WTC11 (cell line): ENCODE data around the gene GABRB1. TPM values are rescaled to one million over a fixed set of nuclear protein-coding genes. Genes with fewer than 3 reads are reported as not detected.

Experiments
- ATAC-seq: fragments of 200-7000 bp; cut with Tn5 transposase; 2 replicates; pipeline ENCODE4 v1.10.0; 2021; ENCODE audit warnings: mild to moderate bottlenecking, moderate library complexity
- CTCF ChIA-PET: fragments of 300-600 bp; sonication (Branson Sonifier 250); formaldehyde crosslinking; loops from one replicate; lab custom pipeline; 2021; ENCODE audit warnings: antibody characterized with exemption; lab: Charles Lee
- POLR2A ChIA-PET: fragments of 350-600 bp; sonication (Branson Sonifier 250); formaldehyde crosslinking; loops from one replicate; lab custom pipeline; 2021; ENCODE audit warnings: antibody characterized with exemption; lab: Charles Lee
- DNase-seq: peaks from one replicate; pipeline ENCODE4 v3.0.0; 2021; ENCODE audit warnings: low spot score
- H3K27ac Mint-ChIP-seq: 2 replicates; pipeline ENCODE4 v1.8.0; 2021; ENCODE audit warnings: mixed read lengths
- H3K27me3 Mint-ChIP-seq: 2 replicates; pipeline ENCODE4 v1.8.0; 2021; ENCODE audit warnings: low read depth, mild to moderate bottlenecking, moderate library complexity, mixed read lengths
- H3K36me3 Mint-ChIP-seq: 2 replicates; pipeline ENCODE4 v1.8.0; 2021; ENCODE audit warnings: mixed read lengths
- H3K4me1 Mint-ChIP-seq: 2 replicates; pipeline ENCODE4 v1.8.0; 2022; ENCODE audit warnings: mixed read lengths
- H3K4me3 Mint-ChIP-seq: 2 replicates; pipeline ENCODE4 v1.8.0; 2021; ENCODE audit warnings: mild to moderate bottlenecking, moderate library complexity, mixed read lengths
- H3K9me3 Mint-ChIP-seq: 2 replicates; pipeline ENCODE4 v1.8.0; 2021; ENCODE audit warnings: mixed read lengths
- CBFB ChIP-seq: sonication (generic); formaldehyde crosslinking; IDR thresholded peaks from 2 replicates; pipeline ENCODE4 v1.8.1; 2022; ENCODE audit warnings: mild to moderate bottlenecking, low read depth, missing genetic modification reagents
- E2F4 ChIP-seq: sonication (generic); formaldehyde crosslinking; IDR thresholded peaks from 2 replicates; pipeline ENCODE4 v1.8.1; 2022; ENCODE audit warnings: low read depth, mild to moderate bottlenecking, moderate library complexity, missing genetic modification reagents, borderline replicate concordance
- ESRRA ChIP-seq: sonication (generic); formaldehyde crosslinking; IDR thresholded peaks from 2 replicates; pipeline ENCODE4 v1.8.1; 2022; ENCODE audit warnings: mild to moderate bottlenecking, missing genetic modification reagents, borderline replicate concordance
- FOXJ3 ChIP-seq: sonication (generic); formaldehyde crosslinking; IDR thresholded peaks from 2 replicates; pipeline ENCODE4 v1.9.0; 2021; ENCODE audit warnings: missing genetic modification reagents, mild to moderate bottlenecking, borderline replicate concordance
- FOXP1 ChIP-seq: sonication (generic); formaldehyde crosslinking; IDR thresholded peaks from 2 replicates; pipeline ENCODE4 v1.8.0; 2022; ENCODE audit warnings: missing genetic modification reagents, mild to moderate bottlenecking, moderate library complexity, borderline replicate concordance
- GABPB1 ChIP-seq: sonication (generic); formaldehyde crosslinking; IDR thresholded peaks from 2 replicates; pipeline ENCODE4 v1.8.1; 2023; ENCODE audit warnings: mild to moderate bottlenecking, missing genetic modification reagents
- HMGA2 ChIP-seq: fragments of 250-450 bp; sonication (Bioruptor Pico); IDR thresholded peaks from 2 replicates; pipeline ENCODE4 v1.4.0; 2021; ENCODE audit warnings: mild to moderate bottlenecking, moderate library complexity
- MXD4 ChIP-seq: fragments of 250-450 bp; sonication (Bioruptor Pico); IDR thresholded peaks from 2 replicates; pipeline ENCODE4 v1.8.0; 2021; ENCODE audit warnings: mild to moderate bottlenecking, moderate library complexity, borderline replicate concordance
- NFATC4 ChIP-seq: fragments of 250-450 bp; sonication (Bioruptor Pico); IDR thresholded peaks from 2 replicates; pipeline ENCODE4 v1.9.0; 2021; ENCODE audit warnings: mild to moderate bottlenecking
- NFE2L1 ChIP-seq: sonication (generic); formaldehyde crosslinking; IDR thresholded peaks from 2 replicates; pipeline ENCODE4 v1.8.1; 2023; ENCODE audit warnings: missing genetic modification reagents
- OVOL2 ChIP-seq: fragments of 250-450 bp; sonication (Bioruptor Pico); IDR thresholded peaks from 2 replicates; pipeline ENCODE4 v1.9.0; 2021; ENCODE audit warnings: mild to moderate bottlenecking, borderline replicate concordance
- PRRX2 ChIP-seq: fragments of 250-450 bp; sonication (Bioruptor Pico); IDR thresholded peaks from 2 replicates; pipeline ENCODE4 v1.8.0; 2021; ENCODE audit warnings: mild to moderate bottlenecking
- RELA ChIP-seq: sonication (generic); formaldehyde crosslinking; IDR thresholded peaks from 2 replicates; pipeline ENCODE4 v1.8.1; 2022; ENCODE audit warnings: missing genetic modification reagents, mild to moderate bottlenecking, borderline replicate concordance
- ZNF416 ChIP-seq: fragments of 250-450 bp; sonication (Bioruptor Pico); IDR thresholded peaks from 2 replicates; pipeline ENCODE4 v1.9.0; 2021; ENCODE audit warnings: mild to moderate bottlenecking, inconsistent platforms
- total RNA-seq: library from RNA; stranded (reverse); gene quantifications from 3 replicates; pipeline ENCODE4 v1.2.3, GENCODE V29; 2021
- TF ChIP-seq, protein P1 (sequence below): sonication (generic); formaldehyde crosslinking; IDR thresholded peaks from 2 replicates; pipeline ENCODE4 v1.8.0; 2022; ENCODE audit warnings: mild to moderate bottlenecking, missing genetic modification reagents
- TF ChIP-seq, protein P2 (sequence below): sonication (generic); formaldehyde crosslinking; IDR thresholded peaks from 2 replicates; pipeline ENCODE4 v1.8.1; 2023; ENCODE audit warnings: mild to moderate bottlenecking, moderate library complexity, missing genetic modification reagents
- TF ChIP-seq, protein P3 (sequence below): sonication (generic); formaldehyde crosslinking; IDR thresholded peaks from 2 replicates; pipeline ENCODE4 v1.8.1; 2023; ENCODE audit warnings: mild to moderate bottlenecking, missing genetic modification reagents
- TF ChIP-seq, protein P4 (sequence below): sonication (generic); formaldehyde crosslinking; IDR thresholded peaks from 2 replicates; pipeline ENCODE4 v1.8.1; 2022; ENCODE audit warnings: mild to moderate bottlenecking, missing genetic modification reagents, moderate library complexity, borderline replicate concordance

GABRB1 gene
- total RNA-seq, 1 experiment from 2014 or later: 0.66 TPM

DNA sequence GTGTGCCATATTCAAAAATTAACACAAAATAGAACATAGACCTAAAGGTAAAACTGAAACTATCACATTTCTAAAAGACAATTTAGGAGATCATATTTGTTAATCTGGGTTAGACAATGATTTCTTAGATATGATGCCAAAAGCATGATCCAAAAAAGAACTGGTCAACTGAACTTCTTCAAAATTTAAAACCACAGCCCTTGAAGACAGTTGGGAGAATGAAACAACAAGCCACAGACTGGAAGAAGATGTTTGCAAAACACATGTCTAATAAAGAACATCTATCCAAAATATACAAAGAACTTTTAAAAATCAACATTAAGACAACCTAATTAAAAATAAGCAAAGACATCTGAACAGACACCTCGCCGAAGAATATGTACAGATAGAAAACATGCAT lies 412.7 kb downstream of the GABRB1 start (continued):
- TF ChIP-seq ZNF416 (CRISPR knock-in tag) (no peak), PRRX2 (CRISPR knock-in tag) (no peak), GABPB1 (CRISPR knock-in tag) (no peak), MXD4 (CRISPR knock-in tag) (no peak), HMGA2 (CRISPR knock-in tag) (no peak), ESRRA (no peak), FOXP1 (CRISPR knock-in tag) (no peak), NFATC4 (CRISPR knock-in tag) (no peak)
- TF ChIP-seq, protein P1, sequence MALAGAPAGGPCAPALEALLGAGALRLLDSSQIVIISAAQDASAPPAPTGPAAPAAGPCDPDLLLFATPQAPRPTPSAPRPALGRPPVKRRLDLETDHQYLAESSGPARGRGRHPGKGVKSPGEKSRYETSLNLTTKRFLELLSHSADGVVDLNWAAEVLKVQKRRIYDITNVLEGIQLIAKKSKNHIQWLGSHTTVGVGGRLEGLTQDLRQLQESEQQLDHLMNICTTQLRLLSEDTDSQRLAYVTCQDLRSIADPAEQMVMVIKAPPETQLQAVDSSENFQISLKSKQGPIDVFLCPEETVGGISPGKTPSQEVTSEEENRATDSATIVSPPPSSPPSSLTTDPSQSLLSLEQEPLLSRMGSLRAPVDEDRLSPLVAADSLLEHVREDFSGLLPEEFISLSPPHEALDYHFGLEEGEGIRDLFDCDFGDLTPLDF (CRISPR knock-in tag): no peak
- TF ChIP-seq, protein P2, sequence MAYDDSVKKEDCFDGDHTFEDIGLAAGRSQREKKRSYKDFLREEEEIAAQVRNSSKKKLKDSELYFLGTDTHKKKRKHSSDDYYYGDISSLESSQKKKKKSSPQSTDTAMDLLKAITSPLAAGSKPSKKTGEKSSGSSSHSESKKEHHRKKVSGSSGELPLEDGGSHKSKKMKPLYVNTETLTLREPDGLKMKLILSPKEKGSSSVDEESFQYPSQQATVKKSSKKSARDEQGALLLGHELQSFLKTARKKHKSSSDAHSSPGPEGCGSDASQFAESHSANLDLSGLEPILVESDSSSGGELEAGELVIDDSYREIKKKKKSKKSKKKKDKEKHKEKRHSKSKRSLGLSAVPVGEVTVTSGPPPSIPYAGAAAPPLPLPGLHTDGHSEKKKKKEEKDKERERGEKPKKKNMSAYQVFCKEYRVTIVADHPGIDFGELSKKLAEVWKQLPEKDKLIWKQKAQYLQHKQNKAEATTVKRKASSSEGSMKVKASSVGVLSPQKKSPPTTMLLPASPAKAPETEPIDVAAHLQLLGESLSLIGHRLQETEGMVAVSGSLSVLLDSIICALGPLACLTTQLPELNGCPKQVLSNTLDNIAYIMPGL: no peak

DNA sequence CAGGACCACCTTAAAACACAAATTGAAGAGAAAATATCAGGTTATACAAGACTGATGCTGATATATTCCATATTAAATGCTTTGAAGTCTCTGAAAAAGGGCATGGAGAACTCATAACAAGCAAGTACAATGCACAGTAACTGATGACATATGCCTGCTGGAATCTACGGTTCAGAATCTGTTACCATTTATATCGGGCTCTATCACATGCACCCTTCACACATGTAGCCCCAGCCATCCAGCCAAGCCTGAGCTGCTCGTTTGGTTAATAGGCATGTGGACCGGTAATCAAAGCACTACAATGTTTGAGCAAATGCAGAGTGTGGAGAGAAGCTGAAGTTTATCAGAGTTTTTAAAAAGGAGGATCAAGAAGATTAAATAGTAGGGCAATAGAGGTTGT lies 420.3 kb downstream of the GABRB1 start:
- H3K27ac Mint-ChIP-seq: no peak overlapping the region
- H3K36me3 Mint-ChIP-seq: no peaks in the 10 kb centered on the region
- no peaks in the 10 kb centered on the region for H3K4me1 Mint-ChIP-seq
- no peak for ATAC-seq
- no peak overlapping the region for H3K4me3 Mint-ChIP-seq
- CTCF ChIA-PET: no interaction called here
- DNase-seq: no peak
- POLR2A ChIA-PET: no interaction called here
- TF ChIP-seq FOXJ3 (CRISPR knock-in tag) (no peak), OVOL2 (CRISPR knock-in tag) (no peak), CBFB (CRISPR knock-in tag) (no peak), NFE2L1 (no peak), RELA (CRISPR knock-in tag) (no peak), E2F4 (CRISPR knock-in tag) (no peak)
- TF ChIP-seq, protein P3, sequence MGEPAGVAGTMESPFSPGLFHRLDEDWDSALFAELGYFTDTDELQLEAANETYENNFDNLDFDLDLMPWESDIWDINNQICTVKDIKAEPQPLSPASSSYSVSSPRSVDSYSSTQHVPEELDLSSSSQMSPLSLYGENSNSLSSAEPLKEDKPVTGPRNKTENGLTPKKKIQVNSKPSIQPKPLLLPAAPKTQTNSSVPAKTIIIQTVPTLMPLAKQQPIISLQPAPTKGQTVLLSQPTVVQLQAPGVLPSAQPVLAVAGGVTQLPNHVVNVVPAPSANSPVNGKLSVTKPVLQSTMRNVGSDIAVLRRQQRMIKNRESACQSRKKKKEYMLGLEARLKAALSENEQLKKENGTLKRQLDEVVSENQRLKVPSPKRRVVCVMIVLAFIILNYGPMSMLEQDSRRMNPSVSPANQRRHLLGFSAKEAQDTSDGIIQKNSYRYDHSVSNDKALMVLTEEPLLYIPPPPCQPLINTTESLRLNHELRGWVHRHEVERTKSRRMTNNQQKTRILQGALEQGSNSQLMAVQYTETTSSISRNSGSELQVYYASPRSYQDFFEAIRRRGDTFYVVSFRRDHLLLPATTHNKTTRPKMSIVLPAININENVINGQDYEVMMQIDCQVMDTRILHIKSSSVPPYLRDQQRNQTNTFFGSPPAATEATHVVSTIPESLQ (CRISPR knock-in tag): no peak
- TF ChIP-seq, all 79 proteins: peak for 0
- no peaks in the 10 kb centered on the region for H3K9me3 Mint-ChIP-seq
- no peaks in the 10 kb centered on the region for H3K27me3 Mint-ChIP-seq

DNA sequence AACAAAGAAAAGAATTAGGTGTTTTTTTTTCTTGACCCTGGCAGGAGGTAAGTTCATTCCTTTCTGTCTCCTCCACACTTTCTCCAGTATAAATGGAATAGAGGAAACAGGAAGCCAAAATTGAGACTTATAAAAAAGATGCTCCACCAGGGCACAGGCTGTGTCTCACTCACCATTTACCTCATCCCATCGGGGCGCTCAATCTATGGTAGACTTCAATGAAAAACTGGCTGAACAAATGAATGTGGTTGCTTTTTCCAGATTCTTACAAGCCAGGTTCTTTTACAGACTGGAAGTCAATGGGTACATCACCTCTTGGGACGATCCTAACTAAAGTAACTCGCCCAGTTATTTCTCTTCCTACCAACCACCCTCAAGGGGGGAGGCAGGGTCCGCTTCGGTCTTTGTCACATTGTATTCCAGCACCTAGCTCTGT lies 431.4 kb downstream of the GABRB1 start:
- Mint-ChIP-seq H3K27ac (peak overlapping the region; percentile 68), H3K9me3 (no peaks in the 10 kb centered on the region), H3K36me3 (no peaks in the 10 kb centered on the region), H3K4me3 (peak overlapping the region; percentile 89), H3K4me1 (peaks cover 18% of the 10 kb centered on the region), H3K27me3 (peaks cover 6% of the 10 kb centered on the region; the same call in 1 of the 2 replicates)
- ATAC-seq (peak; percentile 44), DNase-seq (no peak)
- POLR2A ChIA-PET: interaction anchor here (1.1 kb wide), 1 partner anchor 22 kb away, joined by 10 read pairs; the partner anchor contains the start of gene ATP10D
- CTCF ChIA-PET: interaction anchor here (0.8 to 1.3 kb wide), 6 partner anchors 19 to 374 kb away, joined by 3 to 21 read pairs (median 6); partner anchors contain the start of gene ATP10D
- no peak for TF ChIP-seq E2F4 (CRISPR knock-in tag)
- TF ChIP-seq, protein P4, sequence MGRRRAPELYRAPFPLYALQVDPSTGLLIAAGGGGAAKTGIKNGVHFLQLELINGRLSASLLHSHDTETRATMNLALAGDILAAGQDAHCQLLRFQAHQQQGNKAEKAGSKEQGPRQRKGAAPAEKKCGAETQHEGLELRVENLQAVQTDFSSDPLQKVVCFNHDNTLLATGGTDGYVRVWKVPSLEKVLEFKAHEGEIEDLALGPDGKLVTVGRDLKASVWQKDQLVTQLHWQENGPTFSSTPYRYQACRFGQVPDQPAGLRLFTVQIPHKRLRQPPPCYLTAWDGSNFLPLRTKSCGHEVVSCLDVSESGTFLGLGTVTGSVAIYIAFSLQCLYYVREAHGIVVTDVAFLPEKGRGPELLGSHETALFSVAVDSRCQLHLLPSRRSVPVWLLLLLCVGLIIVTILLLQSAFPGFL: no peak
